Effector memory CD4-positive, alpha-beta T cell (primary cell): Measurements from ENCODE around the gene HAL.

Experiments
- DNase-seq, 3 donors: peaks; one replicate each; pipeline ENCODE4 v3.0.0-alpha.2; 2020
- H3K27ac ChIP-seq: 2 replicates; pipeline ENCODE4 v1.7.0; 2013; ENCODE audit warnings: mild to moderate bottlenecking, low read length, moderate library complexity; ENCODE audit not compliant: insufficient read depth, poor library complexity, severe bottlenecking
- H3K27me3 ChIP-seq: replicated peaks from 2 replicates; pipeline ENCODE4 v1.7.0; 2013; ENCODE audit warnings: mild to moderate bottlenecking, low read length; ENCODE audit not compliant: insufficient read depth, control insufficient read depth, poor library complexity, severe bottlenecking
- H3K36me3 ChIP-seq: 2 replicates; pipeline ENCODE4 v1.7.0; 2013; ENCODE audit warnings: mild to moderate bottlenecking, low read length, moderate library complexity; ENCODE audit not compliant: control insufficient read depth, insufficient read depth
- H3K4me1 ChIP-seq: 2 replicates; pipeline ENCODE4 v1.7.0; 2013; ENCODE audit warnings: low read length, mild to moderate bottlenecking; ENCODE audit not compliant: control insufficient read depth, insufficient read depth, poor library complexity, severe bottlenecking
- H3K4me3 ChIP-seq: 2 replicates; pipeline ENCODE4 v1.7.0; 2013; ENCODE audit warnings: low read length, low read depth, mild to moderate bottlenecking; ENCODE audit not compliant: insufficient read depth, poor library complexity, severe bottlenecking
- H3K9me3 ChIP-seq: 2 replicates; pipeline ENCODE4 v1.7.0; 2013; ENCODE audit warnings: mild to moderate bottlenecking, low read length, moderate library complexity; ENCODE audit not compliant: control insufficient read depth
- total RNA-seq, 3 donors: gene quantifications; one replicate each; lab custom pipeline; 2026; lab: John Stamatoyannopoulos, UW

The HAL gene, protein sequence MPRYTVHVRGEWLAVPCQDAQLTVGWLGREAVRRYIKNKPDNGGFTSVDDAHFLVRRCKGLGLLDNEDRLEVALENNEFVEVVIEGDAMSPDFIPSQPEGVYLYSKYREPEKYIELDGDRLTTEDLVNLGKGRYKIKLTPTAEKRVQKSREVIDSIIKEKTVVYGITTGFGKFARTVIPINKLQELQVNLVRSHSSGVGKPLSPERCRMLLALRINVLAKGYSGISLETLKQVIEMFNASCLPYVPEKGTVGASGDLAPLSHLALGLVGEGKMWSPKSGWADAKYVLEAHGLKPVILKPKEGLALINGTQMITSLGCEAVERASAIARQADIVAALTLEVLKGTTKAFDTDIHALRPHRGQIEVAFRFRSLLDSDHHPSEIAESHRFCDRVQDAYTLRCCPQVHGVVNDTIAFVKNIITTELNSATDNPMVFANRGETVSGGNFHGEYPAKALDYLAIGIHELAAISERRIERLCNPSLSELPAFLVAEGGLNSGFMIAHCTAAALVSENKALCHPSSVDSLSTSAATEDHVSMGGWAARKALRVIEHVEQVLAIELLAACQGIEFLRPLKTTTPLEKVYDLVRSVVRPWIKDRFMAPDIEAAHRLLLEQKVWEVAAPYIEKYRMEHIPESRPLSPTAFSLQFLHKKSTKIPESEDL
- 0.35 to 1.2 (median 0.44) reads per million in 3 donors for total RNA-seq

DNA sequence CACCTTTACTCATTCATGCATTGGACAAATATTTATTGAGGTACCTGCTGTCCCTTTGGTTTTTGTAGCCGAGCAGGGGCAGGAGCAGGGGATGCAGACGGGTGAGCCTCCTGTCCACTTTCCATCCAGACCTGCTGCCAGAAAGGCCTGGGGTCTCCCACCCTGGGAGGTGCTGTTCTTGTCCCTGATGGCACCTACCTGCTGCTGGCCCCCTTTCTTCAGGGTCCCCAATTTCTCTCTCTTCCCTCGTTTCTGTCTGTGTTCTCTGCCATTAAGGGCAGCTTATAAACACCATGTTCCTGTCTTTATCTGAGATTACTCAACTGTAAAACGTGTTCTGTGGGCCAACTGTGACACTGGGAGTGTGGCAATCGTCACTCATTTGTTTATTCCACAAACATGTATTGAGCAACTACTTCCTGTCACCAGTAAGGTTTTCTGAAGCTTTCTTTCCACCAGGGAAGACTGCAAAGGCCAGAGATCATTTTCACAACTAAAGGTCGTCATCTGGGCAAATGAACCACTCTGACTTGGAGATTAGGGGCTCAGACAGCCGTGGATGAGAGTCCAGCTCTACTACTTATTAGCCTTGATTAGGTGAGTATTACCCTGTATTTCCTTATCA lies at the start of gene HAL:
Gene HAL (minus strand): TSS at position 311 of the 625 bp plus-strand sequence. CDS start 434 bp downstream, outside the sequence.
- H3K27me3 ChIP-seq, result no peaks in the 10 kb centered on the region
- H3K9me3 ChIP-seq, result no peaks in the 10 kb centered on the region
- H3K4me1 ChIP-seq, result no peaks in the 10 kb centered on the region
- H3K4me3 ChIP-seq, result no peak within 1 kb of the TSS
- no peak for DNase-seq
- H3K27ac ChIP-seq, result no peak within 1 kb of the TSS
- no peaks in the 10 kb centered on the region for H3K36me3 ChIP-seq

DNA sequence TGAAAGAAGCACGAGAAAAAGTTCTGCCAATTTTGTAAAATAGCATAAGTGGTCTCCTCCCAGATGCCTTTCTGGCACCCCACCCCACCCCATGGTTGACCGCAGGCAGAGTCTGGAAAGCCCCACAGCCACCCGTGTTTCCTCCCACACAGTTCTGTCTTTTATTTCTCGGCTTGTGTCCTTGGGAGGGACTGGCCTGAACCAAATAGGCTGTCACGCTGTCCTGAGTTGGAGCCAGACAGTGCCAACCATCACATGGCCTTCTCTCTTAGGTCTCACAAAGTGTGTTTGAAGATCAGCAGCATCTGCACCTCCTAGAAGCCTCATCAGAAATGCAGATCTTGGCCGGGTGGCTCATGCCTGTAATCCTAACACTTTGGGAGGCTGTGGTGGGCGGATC lies 49.4 kb upstream of the HAL start:
- DNase-seq, result peak in 2 of 3 donors; percentile 18 to 43
- Histone ChIP-seq H3K4me1 (peaks cover 30% of the 10 kb centered on the region), H3K4me3 (no peak overlapping the region), H3K36me3 (no peaks in the 10 kb centered on the region), H3K27me3 (no peaks in the 10 kb centered on the region), H3K9me3 (no peaks in the 10 kb centered on the region), H3K27ac (peak overlapping the region; percentile 28)

DNA sequence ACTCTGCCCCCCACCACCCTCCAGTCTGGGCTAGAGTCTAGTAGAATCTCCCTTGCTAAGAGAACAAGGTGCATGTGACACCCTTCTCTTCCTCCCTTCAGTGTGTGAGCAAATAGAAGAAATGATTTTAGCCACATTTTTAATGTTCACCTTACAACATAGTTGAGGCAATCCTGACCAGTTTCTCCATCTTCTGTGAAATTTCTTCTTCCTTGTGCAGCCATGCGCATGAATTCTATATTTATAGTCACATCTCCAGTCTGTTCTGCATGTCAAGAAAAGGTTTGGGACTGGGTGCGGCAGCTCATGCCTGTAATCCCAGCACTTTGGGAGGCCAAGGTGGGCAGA lies 48.8 kb upstream of the HAL start:
- no peaks in the 10 kb centered on the region for H3K27me3 ChIP-seq
- no peak overlapping the region for H3K4me3 ChIP-seq
- H3K9me3 ChIP-seq, result no peaks in the 10 kb centered on the region
- H3K4me1 ChIP-seq, result peaks cover 30% of the 10 kb centered on the region
- H3K36me3 ChIP-seq, result no peaks in the 10 kb centered on the region
- no peak overlapping the region for H3K27ac ChIP-seq
- DNase-seq, result no peak

DNA sequence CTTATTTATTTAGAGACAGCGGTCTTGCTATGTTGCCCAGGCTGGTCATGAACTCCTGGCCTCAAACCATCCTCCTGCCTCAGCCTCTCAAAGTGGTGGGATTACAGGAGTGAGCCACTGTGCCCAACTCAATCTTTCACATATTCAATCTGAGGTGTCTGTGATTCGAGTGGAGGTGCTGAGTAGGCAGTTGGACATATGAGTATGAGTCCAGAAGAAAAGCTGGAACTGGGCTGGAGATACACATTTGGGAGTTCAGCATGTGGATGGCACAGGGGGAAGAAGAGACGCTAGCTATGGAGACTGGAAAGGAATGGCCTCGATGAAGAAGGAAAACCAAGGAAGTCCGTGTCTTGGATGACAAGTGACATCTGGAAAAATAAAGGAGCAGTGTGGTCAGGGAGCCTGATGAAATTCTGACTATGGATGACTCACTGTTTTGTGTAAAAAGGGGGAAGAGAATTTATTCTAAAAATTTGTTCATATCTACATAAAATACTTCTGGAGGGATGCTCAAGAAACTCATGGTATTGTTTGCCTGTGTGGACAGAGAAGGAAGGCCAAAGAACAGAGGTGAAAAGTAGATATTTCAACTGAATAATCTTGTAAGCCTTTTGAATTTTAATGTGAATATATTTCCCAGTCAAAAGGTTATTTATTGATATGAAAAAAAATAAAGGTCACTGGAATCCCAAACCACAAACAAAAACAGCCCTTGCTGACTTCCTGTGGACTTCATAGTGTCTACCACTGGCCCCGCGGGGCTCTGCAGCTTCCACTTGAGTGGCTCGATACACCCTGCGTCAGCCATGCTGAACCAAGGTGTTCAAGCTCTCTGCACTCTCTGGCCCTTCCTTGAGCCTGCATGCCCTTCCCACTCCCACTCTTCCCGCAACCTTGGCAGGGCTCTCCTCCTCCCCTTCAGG lies 48.1 kb upstream of the HAL start:
- Histone ChIP-seq H3K4me3 (no peak overlapping the region), H3K9me3 (no peaks in the 10 kb centered on the region), H3K27ac (no peak overlapping the region), H3K36me3 (no peaks in the 10 kb centered on the region), H3K27me3 (no peaks in the 10 kb centered on the region), H3K4me1 (peaks cover 30% of the 10 kb centered on the region)
- DNase-seq, result no peak

DNA sequence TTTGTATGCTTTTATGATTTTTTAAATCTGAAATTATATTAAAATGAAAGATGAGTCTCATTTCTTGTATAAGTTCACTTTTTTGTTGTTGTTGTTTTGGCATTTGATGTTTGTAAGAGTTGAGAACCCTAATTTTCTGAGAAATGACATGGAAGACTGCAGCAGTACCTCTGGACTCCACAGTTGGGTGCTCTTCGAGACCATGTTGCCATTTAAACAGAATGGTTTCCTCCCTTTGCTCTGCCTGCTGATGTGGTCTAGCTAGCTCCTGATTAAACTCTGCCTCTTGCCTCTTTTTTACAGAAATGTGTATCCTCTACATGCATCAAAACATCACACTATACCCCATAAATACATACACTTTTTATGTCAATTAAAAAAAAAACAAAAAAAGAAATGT lies 45.0 kb upstream of the HAL start:
- peaks cover 10% of the 10 kb centered on the region for H3K4me1 ChIP-seq
- no peaks in the 10 kb centered on the region for H3K9me3 ChIP-seq
- no peaks in the 10 kb centered on the region for H3K36me3 ChIP-seq
- H3K27ac ChIP-seq, result no peak overlapping the region
- no peaks in the 10 kb centered on the region for H3K27me3 ChIP-seq
- H3K4me3 ChIP-seq, result no peak overlapping the region
- DNase-seq, result no peak

DNA sequence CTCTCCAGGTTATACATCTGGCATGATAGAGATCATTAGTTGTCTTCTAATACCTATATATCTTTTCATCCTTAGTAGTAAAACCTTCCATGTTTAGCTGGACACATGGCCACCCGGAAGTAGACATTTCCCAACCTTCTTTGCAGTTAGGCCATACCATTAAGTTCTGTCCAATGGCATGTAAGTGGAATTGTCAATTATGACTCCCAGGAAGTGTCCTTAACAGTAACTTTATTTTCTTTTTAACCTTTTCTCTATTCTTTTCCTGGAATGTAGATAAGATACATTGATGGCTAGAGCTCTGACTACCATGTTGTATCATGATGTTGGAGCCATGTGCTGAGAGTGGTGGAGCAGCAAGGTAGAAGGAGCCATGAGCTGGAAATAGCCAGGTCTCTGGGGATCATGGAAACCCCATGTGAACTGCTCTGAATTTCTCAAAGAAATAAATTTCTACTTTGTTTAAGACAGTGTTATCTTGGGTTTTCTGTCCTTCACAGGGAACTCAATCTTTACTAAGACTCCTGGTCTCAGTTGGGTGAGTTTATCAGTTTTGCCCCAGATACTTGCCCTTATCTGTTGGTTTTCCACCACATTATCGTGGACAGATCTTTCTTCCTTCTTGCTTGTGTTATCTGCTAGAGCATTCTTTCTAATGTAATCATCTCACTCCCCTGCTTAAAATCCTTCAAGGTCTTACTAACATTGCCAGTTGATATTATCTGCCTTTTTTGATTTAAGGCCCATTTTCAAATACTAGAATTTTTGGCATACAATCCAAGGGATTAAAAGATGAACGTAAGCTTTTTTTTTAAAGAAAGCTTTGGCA lies 44.4 kb upstream of the HAL start:
- H3K9me3 ChIP-seq, result no peaks in the 10 kb centered on the region
- H3K4me3 ChIP-seq, result no peak overlapping the region
- no peaks in the 10 kb centered on the region for H3K27me3 ChIP-seq
- no peak overlapping the region for H3K27ac ChIP-seq
- H3K4me1 ChIP-seq, result peaks cover 7% of the 10 kb centered on the region
- no peak for DNase-seq
- H3K36me3 ChIP-seq, result no peaks in the 10 kb centered on the region

DNA sequence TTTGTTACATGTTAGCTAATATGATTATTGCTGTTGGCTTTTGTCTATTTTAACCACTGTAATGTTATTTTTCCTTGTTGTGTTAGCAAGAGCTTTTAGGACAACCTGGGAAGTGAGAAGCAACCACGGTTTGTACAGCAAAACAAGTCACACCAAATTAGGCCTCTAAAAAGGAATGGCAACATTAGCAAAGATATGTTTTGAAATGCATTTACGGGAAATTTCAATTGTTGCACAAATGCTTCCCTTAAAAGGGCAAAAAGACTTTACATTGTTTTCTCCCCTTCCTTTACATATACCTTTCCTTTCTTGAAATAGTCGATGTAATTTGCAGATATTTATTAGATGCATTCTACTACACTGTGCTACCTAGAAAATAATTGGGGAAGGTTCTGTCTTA lies 43.4 kb upstream of the HAL start:
- DNase-seq, result no peak
- Histone ChIP-seq H3K27me3 (no peaks in the 10 kb centered on the region), H3K36me3 (no peaks in the 10 kb centered on the region), H3K4me1 (peaks cover 4% of the 10 kb centered on the region), H3K27ac (no peak overlapping the region), H3K4me3 (no peak overlapping the region), H3K9me3 (no peaks in the 10 kb centered on the region)

DNA sequence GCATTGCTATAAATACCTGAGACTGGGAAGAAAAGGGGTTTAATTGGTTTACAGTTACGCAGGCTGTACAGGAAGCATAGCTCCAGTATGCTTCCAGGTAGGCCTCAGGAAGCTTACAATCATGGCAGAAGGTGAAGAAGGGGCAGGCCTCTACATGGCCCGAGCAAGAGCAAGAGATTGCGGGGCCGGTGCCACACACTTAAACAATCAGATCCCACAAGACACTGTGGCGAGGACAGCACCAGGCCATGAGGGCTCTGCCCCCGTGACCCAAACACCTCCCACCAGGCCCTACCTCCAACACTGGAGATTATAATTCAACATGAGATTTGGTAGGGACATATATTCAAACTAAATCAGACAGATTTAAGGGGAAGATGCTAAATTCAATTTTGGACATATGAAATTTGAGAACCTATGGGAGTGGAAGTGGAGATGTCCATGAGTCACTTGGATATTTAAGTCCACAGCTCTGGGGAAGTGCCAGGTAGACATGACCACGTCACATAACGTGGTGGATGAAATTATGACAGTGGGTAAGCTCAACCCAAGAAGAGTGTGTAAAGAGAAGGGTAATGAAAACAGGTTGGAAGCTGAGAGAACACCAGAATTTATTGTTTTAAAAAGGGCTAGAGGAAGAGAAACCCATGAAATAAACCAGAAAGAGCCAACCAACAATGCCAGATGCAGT lies 40.8 kb upstream of the HAL start:
- H3K4me1 ChIP-seq, result peaks cover 12% of the 10 kb centered on the region

More for the DNA sequence above, 40.8 kb upstream of the HAL start:
- H3K27me3 ChIP-seq, result no peaks in the 10 kb centered on the region
- DNase-seq, result no peak
- no peak overlapping the region for H3K27ac ChIP-seq
- no peaks in the 10 kb centered on the region for H3K9me3 ChIP-seq
- H3K4me3 ChIP-seq, result no peak overlapping the region
- no peaks in the 10 kb centered on the region for H3K36me3 ChIP-seq
